ENCODE results near the gene RHNO1.
A peak's percentile ranks its signal among the peaks of the same experiment; 100 is the strongest.

DNA sequence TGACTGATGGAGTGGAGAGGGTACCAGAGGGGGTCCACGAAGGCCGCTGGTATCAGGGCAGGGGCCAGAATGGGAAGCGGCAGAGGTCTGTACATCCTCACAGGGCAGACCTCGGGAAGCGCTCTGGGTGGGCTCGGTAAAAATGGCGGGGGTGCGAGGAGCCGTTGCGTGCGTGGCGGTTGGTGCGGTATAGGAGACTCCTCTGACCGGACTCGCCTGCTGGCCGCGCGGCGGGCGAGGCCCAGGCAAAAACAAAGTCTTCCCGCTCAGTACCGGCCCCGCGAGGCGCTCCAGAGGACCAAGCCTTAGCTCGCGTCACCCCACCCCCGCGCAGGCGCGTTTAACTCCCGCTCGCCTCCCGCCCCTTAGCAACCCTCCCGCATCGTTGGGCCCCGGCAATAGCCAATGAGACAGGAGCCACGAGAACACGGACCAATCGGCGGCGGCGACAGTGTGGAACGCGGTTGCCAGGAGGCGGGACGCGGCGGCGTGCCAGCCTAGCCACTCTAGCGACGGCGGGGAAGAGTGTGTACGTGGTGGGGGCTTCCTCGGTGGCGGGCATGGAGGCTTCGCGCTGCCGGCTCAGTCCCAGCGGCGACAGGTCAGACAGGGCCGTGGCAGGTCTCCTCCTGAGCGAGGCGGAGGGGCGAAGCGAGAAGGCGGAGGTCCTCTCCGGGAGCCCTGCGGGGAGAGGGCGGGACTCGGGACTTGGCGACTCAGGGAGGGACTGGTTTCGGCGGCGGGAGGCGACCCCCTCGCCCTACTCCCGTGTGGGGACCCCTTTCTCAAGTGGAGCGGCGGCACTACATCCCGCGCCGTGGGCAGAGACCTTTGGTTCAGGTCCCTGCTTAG, 13.6 kb downstream of the RHNO1 start, which contains the start of gene TULP3:
- TF ChIP-seq, protein P1, sequence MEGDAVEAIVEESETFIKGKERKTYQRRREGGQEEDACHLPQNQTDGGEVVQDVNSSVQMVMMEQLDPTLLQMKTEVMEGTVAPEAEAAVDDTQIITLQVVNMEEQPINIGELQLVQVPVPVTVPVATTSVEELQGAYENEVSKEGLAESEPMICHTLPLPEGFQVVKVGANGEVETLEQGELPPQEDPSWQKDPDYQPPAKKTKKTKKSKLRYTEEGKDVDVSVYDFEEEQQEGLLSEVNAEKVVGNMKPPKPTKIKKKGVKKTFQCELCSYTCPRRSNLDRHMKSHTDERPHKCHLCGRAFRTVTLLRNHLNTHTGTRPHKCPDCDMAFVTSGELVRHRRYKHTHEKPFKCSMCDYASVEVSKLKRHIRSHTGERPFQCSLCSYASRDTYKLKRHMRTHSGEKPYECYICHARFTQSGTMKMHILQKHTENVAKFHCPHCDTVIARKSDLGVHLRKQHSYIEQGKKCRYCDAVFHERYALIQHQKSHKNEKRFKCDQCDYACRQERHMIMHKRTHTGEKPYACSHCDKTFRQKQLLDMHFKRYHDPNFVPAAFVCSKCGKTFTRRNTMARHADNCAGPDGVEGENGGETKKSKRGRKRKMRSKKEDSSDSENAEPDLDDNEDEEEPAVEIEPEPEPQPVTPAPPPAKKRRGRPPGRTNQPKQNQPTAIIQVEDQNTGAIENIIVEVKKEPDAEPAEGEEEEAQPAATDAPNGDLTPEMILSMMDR (IDR thresholded peaks at IDR 0.05) = peak in 2 of 6 experiments; percentile 15
- no peak for TF ChIP-seq EP300 (IDR thresholded peaks at IDR 0.05)

Data from upper lobe of left lung (tissue), 4 donors.